ENCODE results near the gene TMEM50B.
A peak's percentile ranks its signal among the peaks of the same experiment; 100 is the strongest.

TMEM50B gene

DNA sequence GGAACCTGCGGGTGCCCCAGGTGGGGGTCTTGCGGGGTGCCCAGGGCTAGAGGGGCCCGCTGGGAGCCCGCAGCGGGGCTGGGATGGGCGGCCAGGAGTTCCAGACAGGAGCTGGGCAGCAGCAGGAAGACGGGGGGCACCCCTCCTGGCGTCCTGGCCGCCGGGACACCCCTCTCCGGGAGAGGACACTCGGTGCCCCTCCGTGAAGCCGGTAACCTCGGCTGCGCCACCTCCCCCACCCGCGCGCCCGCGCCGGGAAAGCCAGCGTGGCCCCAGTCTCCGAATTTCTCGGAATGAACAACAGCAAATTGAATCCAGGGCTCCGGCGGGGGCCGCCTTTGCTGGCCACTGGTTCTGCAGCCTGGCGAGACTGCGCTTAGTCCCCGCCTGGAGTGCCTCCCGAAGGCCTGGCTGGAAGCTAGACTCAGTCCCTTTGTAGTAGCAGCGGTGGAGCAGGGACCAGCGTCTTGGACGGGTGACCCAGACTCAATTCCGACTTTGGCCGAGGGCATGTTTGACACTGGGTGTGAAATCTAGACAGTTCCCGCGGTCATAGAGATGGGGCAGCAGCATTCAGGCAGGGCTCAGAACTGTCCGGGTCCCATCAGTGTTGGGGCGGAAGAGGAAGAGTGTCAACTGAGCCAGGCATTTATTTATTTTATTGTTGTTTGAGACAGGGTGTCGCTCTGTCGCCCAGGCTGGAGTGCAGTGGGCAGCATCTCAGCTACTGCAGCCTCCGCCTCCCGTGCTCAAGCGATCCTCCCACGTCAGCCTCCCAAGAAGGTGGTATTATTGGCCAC, 75.8 kb downstream of the TMEM50B start:
- H2AFZ ChIP-seq (ENCODE audit: low read length): peak overlapping the region; percentile 76
- peak overlapping the region; percentile 90 for H3K4me2 ChIP-seq (ENCODE audit: low read depth, low read length, poor library complexity, severe bottlenecking)
- H3K9me3 ChIP-seq (ENCODE audit: insufficient read depth, low read depth, low read length): no peaks in the 10 kb centered on the region
- H3K27me3 ChIP-seq (ENCODE audit: insufficient read depth, low read length, poor library complexity, severe bottlenecking): no peaks in the 10 kb centered on the region
- no peaks in the 10 kb centered on the region for H3F3A ChIP-seq (ENCODE audit: low read depth)
- peaks cover 32% of the 10 kb centered on the region for H4K20me1 ChIP-seq (ENCODE audit: insufficient read depth, low read length, poor library complexity, severe bottlenecking)
- no peaks in the 10 kb centered on the region for H3K36me3 ChIP-seq (ENCODE audit: insufficient read depth, low read length)
- peaks cover 59% of the 10 kb centered on the region for H3K79me2 ChIP-seq (ENCODE audit: insufficient read depth, low read length)
- peaks cover 39% of the 10 kb centered on the region for H3K4me1 ChIP-seq (ENCODE audit: insufficient read depth, low read length, poor library complexity, severe bottlenecking)
- H3K9me2 ChIP-seq (replicated peaks; ENCODE audit: low read depth, low read length): no peaks in the 10 kb centered on the region
- TF ChIP-seq, protein P1, sequence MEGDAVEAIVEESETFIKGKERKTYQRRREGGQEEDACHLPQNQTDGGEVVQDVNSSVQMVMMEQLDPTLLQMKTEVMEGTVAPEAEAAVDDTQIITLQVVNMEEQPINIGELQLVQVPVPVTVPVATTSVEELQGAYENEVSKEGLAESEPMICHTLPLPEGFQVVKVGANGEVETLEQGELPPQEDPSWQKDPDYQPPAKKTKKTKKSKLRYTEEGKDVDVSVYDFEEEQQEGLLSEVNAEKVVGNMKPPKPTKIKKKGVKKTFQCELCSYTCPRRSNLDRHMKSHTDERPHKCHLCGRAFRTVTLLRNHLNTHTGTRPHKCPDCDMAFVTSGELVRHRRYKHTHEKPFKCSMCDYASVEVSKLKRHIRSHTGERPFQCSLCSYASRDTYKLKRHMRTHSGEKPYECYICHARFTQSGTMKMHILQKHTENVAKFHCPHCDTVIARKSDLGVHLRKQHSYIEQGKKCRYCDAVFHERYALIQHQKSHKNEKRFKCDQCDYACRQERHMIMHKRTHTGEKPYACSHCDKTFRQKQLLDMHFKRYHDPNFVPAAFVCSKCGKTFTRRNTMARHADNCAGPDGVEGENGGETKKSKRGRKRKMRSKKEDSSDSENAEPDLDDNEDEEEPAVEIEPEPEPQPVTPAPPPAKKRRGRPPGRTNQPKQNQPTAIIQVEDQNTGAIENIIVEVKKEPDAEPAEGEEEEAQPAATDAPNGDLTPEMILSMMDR (conservative IDR thresholded peaks at IDR 0.05; ENCODE audit: low read length): no peak
- TF ChIP-seq EZH2phosphoT487 (IDR thresholded peaks at IDR 0.05; ENCODE audit: borderline replicate concordance): no peak
- peak overlapping the region; percentile 86 for H3K4me3 ChIP-seq (ENCODE audit: low read length, poor library complexity, severe bottlenecking)
- peak overlapping the region; percentile 96 for H3K9ac ChIP-seq (ENCODE audit: low read depth, low read length, poor library complexity, severe bottlenecking)

DNA sequence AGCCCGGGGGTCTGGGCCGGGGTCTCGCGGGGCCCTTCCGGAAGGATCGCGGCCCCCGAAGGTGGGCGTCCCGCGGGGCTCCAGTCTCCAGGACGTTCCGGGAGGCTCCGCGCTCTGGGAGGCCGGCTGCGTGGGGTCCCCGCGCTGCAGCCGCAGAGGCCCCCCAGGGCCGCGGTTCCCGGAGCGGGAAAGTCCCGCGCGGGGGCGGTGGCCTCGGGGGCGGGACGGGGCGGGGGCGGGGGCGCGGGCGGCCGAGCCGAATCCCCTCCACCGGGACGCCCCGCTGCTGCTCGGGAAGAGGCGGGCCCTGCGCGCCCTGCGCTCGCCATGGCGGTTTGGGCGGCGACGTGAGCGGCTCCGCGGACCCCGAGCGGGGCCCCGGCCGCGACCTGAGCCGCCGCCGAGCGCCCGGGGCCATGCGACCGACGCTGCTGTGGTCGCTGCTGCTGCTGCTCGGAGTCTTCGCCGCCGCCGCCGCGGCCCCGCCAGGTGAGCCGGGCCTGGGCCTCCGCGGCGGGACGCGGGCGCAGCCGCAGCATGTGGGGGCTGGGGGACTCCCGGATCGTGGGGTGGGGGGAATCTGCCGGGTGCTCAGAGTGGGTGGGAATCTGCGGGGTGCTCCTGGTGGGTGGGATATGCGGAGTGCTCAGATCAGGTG, 76.5 kb downstream of the TMEM50B start, which contains the start of gene IFNGR2:
IFNGR2 (plus strand) TSS at position 286 of the 658 bp plus-strand sequence; CDS start at position 417, 131 bp downstream.
- peaks cover 39% of the 10 kb centered on the region for H3K4me1 ChIP-seq (ENCODE audit: insufficient read depth, low read length, poor library complexity, severe bottlenecking)
- peak within 1 kb of the TSS; percentile 92 for H2AFZ ChIP-seq (ENCODE audit: low read length)
- H3K9me3 ChIP-seq (ENCODE audit: insufficient read depth, low read depth, low read length): no peaks in the 10 kb centered on the region
- no peaks in the 10 kb centered on the region for H3K36me3 ChIP-seq (ENCODE audit: insufficient read depth, low read length)
- H3K4me3 ChIP-seq (ENCODE audit: low read length, poor library complexity, severe bottlenecking): peak within 1 kb of the TSS; percentile 86
- peaks cover 51% of the 10 kb centered on the region for H3K79me2 ChIP-seq (ENCODE audit: insufficient read depth, low read length)
- TF ChIP-seq, protein P1 (conservative IDR thresholded peaks at IDR 0.05; ENCODE audit: low read length): no peak
- no peak for TF ChIP-seq EZH2phosphoT487 (IDR thresholded peaks at IDR 0.05; ENCODE audit: borderline replicate concordance)
- H3K9me2 ChIP-seq (replicated peaks; ENCODE audit: low read depth, low read length): no peaks in the 10 kb centered on the region
- H3F3A ChIP-seq (ENCODE audit: low read depth): no peaks in the 10 kb centered on the region
- peak within 1 kb of the TSS; percentile 90 for H3K4me2 ChIP-seq (ENCODE audit: low read depth, low read length, poor library complexity, severe bottlenecking)
- H3K27me3 ChIP-seq (ENCODE audit: insufficient read depth, low read length, poor library complexity, severe bottlenecking): no peaks in the 10 kb centered on the region
- peak within 1 kb of the TSS; percentile 96 for H3K9ac ChIP-seq (ENCODE audit: low read depth, low read length, poor library complexity, severe bottlenecking)
- peaks cover 30% of the 10 kb centered on the region for H4K20me1 ChIP-seq (ENCODE audit: insufficient read depth, low read length, poor library complexity, severe bottlenecking)

DNA sequence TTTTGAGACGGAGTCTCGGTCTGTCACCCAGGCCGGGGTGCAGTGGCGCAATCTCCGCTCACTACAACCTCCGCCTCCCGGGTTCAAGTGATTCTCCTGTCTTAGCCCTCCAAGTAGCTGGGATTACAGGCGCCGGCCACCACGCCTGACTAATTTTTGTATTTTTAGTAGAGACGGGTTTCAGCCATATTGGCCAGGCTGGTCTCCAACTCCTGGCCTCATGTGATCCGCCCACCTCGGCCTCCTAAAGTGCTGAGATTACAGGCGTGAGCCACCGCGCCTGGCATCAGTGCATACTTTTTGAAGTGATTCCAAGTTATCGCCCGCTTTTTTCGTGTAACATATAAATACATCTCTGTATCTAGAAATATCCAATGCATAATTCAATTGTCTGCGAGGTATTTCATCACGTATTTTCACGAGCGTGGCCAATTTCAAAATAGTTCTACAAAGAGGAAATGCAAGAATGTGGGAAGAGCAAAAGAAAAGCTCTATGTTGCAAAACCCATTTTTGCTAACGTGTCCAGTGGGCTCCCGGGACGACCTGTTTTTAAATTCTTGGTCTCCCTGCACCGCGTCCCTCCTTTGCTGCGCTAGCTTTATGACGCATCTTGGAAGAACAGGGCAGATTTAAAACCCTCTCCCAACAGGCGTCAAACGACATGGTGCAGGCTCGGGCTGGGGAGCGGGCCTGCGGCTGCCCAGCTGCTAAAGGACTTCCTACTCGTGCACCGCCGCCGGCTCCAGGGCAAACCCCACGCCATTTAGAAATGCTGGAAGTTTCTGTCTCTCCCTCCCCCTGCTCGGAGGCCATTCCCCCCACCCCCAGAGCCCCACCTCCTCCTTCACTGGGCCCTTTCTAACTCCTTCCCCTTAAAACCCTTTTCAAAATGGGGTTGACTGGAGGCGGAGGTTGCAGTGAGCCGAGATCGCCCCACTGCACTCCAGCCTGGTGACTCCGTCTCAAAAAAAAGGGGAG, 77.5 kb downstream of the TMEM50B start:
- peak overlapping the region; percentile 92 for H2AFZ ChIP-seq (ENCODE audit: low read length)
- H3K4me2 ChIP-seq (ENCODE audit: low read depth, low read length, poor library complexity, severe bottlenecking): peak overlapping the region; percentile 79
- H3K9me3 ChIP-seq (ENCODE audit: insufficient read depth, low read depth, low read length): no peaks in the 10 kb centered on the region
- no peaks in the 10 kb centered on the region for H3K9me2 ChIP-seq (replicated peaks; ENCODE audit: low read depth, low read length)
- peak overlapping the region; percentile 86 for H3K4me3 ChIP-seq (ENCODE audit: low read length, poor library complexity, severe bottlenecking)
- no peak for TF ChIP-seq EZH2phosphoT487 (IDR thresholded peaks at IDR 0.05; ENCODE audit: borderline replicate concordance)
- TF ChIP-seq, protein P1 (conservative IDR thresholded peaks at IDR 0.05; ENCODE audit: low read length): no peak
- peaks cover 37% of the 10 kb centered on the region for H3K4me1 ChIP-seq (ENCODE audit: insufficient read depth, low read length, poor library complexity, severe bottlenecking)
- peak overlapping the region; percentile 86 for H3K9ac ChIP-seq (ENCODE audit: low read depth, low read length, poor library complexity, severe bottlenecking)
- no peaks in the 10 kb centered on the region for H3F3A ChIP-seq (ENCODE audit: low read depth)
- no peaks in the 10 kb centered on the region for H3K36me3 ChIP-seq (ENCODE audit: insufficient read depth, low read length)
- H3K27me3 ChIP-seq (ENCODE audit: insufficient read depth, low read length, poor library complexity, severe bottlenecking): no peaks in the 10 kb centered on the region
- H3K79me2 ChIP-seq (ENCODE audit: insufficient read depth, low read length): peaks cover 45% of the 10 kb centered on the region
- H4K20me1 ChIP-seq (ENCODE audit: insufficient read depth, low read length, poor library complexity, severe bottlenecking): peaks cover 29% of the 10 kb centered on the region

Measured in Loucy (cell line).